Neural cell (in vitro differentiated cells): ENCODE results near the gene TMEM218.

ENCODE experiments used
- CTCF ChIP-seq: fragments of 450-650 bp; IDR thresholded peaks from 2 replicates; pipeline ENCODE4 v1.5.1; 2014; ENCODE audit warnings: antibody characterized with exemption, mild to moderate bottlenecking, moderate library complexity; ENCODE audit not compliant: poor library complexity, severe bottlenecking
- EZH2 ChIP-seq: fragments of 200-600, 300-800 bp; shearing (Covaris generic), sonication (generic); IDR thresholded peaks from 2 replicates; pipeline ENCODE4 v1.6.1; 2014; ENCODE audit warnings: antibody characterized with exemption, low read length, borderline replicate concordance, mild to moderate bottlenecking; ENCODE audit not compliant: insufficient read depth, poor library complexity, severe bottlenecking
- REST ChIP-seq: IDR thresholded peaks from 2 replicates; pipeline ENCODE4 v1.6.1; 2012; ENCODE audit warnings: borderline replicate concordance
- SMC3 ChIP-seq: fragments of 450-650 bp; conservative IDR thresholded peaks from 2 replicates; pipeline ENCODE4 v1.6.1; 2014; ENCODE audit warnings: antibody characterized with exemption, mild to moderate bottlenecking, moderate library complexity; ENCODE audit not compliant: poor library complexity
- TAF1 ChIP-seq: IDR thresholded peaks from 2 replicates; pipeline ENCODE4 v1.6.1; 2012; ENCODE audit warnings: low read depth

GRCh38 chr11:125141686-125142535 is 30.5 kb upstream of the TMEM218 start:
- TF ChIP-seq CTCF (peak; percentile 61), SMC3 (peak; percentile 47), REST (no peak), EZH2 (no peak), TAF1 (no peak)
